Upper lobe of right lung (tissue), 1 donor: ENCODE measurements around the gene CFHR4. TPM values are rescaled to one million over a fixed set of nuclear protein-coding genes. Genes with fewer than 3 reads are reported as not detected.
A peak's percentile ranks its signal among the peaks of the same experiment; 100 is the strongest.
"Not testable (repeated sequence)": the region's sequence is repeated elsewhere in the genome, so short reads cannot be mapped to it uniquely, and the experiment has no call there.

Experiments
- ATAC-seq: fragments of 200-7000 bp; cut with Tn5 transposase; one replicate; pipeline ENCODE4 v1.9.1; 2020; ENCODE audit warnings: mild to moderate bottlenecking, moderate library complexity
- DNase-seq: peaks from one replicate; pipeline ENCODE4 v3.0.0-alpha.2; 2020
- H3K27ac ChIP-seq: fragments of 200-600 bp; one replicate; pipeline ENCODE4 v1.8.0; 2022
- H3K27me3 ChIP-seq: fragments of 200-600 bp; one replicate; pipeline ENCODE4 v1.8.0; 2022; ENCODE audit warnings: mild to moderate bottlenecking
- H3K36me3 ChIP-seq: fragments of 200-600 bp; one replicate; pipeline ENCODE4 v1.8.0; 2022
- H3K4me1 ChIP-seq: fragments of 200-600 bp; one replicate; pipeline ENCODE4 v1.8.0; 2022
- H3K4me3 ChIP-seq: fragments of 200-600 bp; one replicate; pipeline ENCODE4 v1.8.0; 2022; ENCODE audit warnings: mild to moderate bottlenecking
- H3K9me3 ChIP-seq: fragments of 200-600 bp; one replicate; pipeline ENCODE4 v1.8.0; 2022
- intact Hi-C: fragments of 100-400 bp; cut with DNase I; formaldehyde crosslinking; loops from one replicate; pipeline ENCODE4 v1.11.0; 2022
- total RNA-seq: library from RNA; stranded (reverse); fragmentation: NEBNext Ultra II Directional; extraction: Animal tissue kit (Norgen Biotek cat#: 25700); gene quantifications from one replicate; pipeline ENCODE4 v1.2.1, GENCODE V29; 2021
- TF ChIP-seq, protein P1 (sequence below): fragments of 200-600 bp; IDR thresholded peaks from one replicate; pipeline ENCODE4 v1.8.0; 2022; ENCODE audit warnings: antibody characterized with exemption
- donor health status: DM: no; HTN: yes; CAD: no; lungs with severe emphysema.

CFHR4 gene
- total RNA-seq, 1 donor from 2014 or later, result not detected

DNA sequence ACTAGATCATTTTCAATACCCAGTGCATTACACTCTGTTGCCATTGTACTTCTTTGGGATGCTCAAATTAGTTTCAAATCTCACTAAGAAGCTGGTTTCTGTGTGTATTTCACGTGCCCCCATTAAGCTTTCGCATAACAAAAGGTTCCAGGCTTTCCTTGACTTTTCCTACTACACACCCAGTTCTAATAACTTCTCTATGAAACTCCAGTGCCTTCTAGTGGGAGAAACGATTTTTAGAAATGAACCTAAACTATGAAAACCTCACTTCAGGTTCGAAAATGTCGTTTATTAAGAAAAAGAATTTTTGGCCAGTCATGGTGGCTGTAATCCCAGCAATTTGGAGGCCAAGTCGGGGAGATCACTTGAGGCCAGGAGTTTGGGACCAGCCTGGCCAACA, 2.8 kb downstream of the CFHR4 start:
- intact Hi-C loops, result no loop called here
- H3K4me3 ChIP-seq, result no peak overlapping the region
- H3K27ac ChIP-seq, result no peak overlapping the region
- no peaks in the 10 kb centered on the region for H3K36me3 ChIP-seq
- TF ChIP-seq, protein P1, sequence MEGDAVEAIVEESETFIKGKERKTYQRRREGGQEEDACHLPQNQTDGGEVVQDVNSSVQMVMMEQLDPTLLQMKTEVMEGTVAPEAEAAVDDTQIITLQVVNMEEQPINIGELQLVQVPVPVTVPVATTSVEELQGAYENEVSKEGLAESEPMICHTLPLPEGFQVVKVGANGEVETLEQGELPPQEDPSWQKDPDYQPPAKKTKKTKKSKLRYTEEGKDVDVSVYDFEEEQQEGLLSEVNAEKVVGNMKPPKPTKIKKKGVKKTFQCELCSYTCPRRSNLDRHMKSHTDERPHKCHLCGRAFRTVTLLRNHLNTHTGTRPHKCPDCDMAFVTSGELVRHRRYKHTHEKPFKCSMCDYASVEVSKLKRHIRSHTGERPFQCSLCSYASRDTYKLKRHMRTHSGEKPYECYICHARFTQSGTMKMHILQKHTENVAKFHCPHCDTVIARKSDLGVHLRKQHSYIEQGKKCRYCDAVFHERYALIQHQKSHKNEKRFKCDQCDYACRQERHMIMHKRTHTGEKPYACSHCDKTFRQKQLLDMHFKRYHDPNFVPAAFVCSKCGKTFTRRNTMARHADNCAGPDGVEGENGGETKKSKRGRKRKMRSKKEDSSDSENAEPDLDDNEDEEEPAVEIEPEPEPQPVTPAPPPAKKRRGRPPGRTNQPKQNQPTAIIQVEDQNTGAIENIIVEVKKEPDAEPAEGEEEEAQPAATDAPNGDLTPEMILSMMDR, result no peak
- no peaks in the 10 kb centered on the region for H3K27me3 ChIP-seq
- ATAC-seq (no peak), DNase-seq (no peak)
- no peaks in the 10 kb centered on the region for H3K4me1 ChIP-seq
- no peaks in the 10 kb centered on the region for H3K9me3 ChIP-seq

DNA sequence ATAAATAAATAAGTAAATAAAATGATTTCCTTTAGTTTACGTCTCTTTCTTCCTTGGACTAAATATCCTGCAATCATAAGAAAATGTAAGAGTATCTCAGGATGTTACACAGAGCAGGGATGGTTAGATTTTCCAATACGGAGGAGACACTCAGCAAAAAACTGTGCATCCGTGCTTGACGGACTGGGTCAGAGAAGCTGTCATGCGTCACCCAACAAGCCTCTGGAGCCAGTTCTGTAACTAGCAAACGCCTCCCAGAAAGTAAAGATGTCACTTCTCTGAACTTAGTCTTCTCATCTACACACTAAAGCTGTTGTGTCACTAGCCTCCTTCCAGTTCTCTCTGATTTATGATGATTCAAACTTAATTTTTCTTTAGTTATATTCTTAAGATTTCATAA, 3.4 kb downstream of the CFHR4 start:
- TF ChIP-seq, protein P1, result no peak
- H3K36me3 ChIP-seq, result no peaks in the 10 kb centered on the region
- no peak for DNase-seq
- H3K27me3 ChIP-seq, result no peaks in the 10 kb centered on the region
- H3K4me1 ChIP-seq, result no peaks in the 10 kb centered on the region
- intact Hi-C loops, result no loop called here
- H3K9me3 ChIP-seq, result no peaks in the 10 kb centered on the region
- no peak overlapping the region for H3K4me3 ChIP-seq
- no peak overlapping the region for H3K27ac ChIP-seq
- ATAC-seq, result no peak

DNA sequence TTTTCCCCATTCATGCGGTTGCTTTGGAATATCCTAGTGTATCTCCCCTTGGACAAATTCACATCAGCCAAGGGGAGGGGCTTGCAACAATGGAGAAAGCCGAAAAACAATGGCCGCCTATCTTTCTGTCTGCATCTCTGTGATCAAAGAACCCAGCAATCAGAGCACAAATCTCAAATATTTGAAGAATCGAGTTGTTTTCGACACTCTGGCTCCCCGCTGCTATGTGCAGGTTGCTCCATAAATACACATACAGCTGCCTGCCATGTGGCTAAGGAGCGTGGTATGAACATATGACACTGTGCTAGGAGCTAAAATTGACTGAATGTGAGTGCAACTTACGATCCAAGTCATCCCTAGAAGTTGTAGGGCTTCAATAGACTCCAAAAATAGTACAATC, 8.5 kb downstream of the CFHR4 start:
- H3K4me3 ChIP-seq, result no peak overlapping the region
- H3K36me3 ChIP-seq, result no peaks in the 10 kb centered on the region
- TF ChIP-seq, protein P1, result no peak
- DNase-seq, result no peak
- no peaks in the 10 kb centered on the region for H3K9me3 ChIP-seq
- H3K4me1 ChIP-seq, result no peaks in the 10 kb centered on the region
- no peak for ATAC-seq
- no peak overlapping the region for H3K27ac ChIP-seq
- peaks cover 5% of the 10 kb centered on the region for H3K27me3 ChIP-seq
- intact Hi-C loops, result no loop called here

DNA sequence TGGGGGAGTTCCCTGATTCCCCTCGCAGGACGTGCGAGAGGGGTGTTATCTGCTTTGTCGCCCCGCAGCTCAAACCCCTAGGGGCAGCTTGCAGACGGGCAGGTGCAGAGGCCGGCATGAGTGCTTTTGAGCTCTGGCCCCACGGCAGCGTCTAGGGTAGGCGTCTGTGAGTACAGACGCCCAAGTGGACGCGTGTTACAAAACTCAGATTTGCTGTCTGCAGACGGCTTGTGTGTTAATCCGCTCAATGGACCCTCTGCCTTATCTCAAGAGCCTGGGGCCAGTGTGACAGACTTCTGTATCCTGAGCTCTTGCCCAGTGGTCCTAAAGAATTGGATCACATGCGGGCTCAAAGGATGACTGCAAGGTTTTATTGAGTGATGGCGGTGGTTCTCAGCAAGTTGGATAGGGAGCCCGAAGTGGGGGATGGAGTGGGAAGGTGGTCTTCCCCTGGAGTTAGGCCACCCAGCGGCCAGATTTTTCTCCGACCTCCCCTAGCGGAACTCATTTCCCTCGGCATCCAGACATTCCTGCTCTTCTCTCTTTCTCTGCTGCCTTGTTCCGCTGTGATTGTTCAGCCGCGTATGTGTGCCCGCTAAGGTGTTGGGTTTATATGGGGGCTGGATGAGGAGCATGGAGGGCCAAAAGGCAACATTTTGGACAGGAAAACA, 9.4 kb downstream of the CFHR4 start:
- Histone ChIP-seq H3K36me3 (no peaks in the 10 kb centered on the region), H3K4me1 (no peaks in the 10 kb centered on the region), H3K27ac (no peak overlapping the region), H3K27me3 (peaks cover 5% of the 10 kb centered on the region), H3K4me3 (no peak overlapping the region), H3K9me3 (no peaks in the 10 kb centered on the region)
- intact Hi-C loops, result no loop called here
- ATAC-seq (peak; percentile 38), DNase-seq (peak; percentile 62)
- TF ChIP-seq, protein P1, result no peak

DNA sequence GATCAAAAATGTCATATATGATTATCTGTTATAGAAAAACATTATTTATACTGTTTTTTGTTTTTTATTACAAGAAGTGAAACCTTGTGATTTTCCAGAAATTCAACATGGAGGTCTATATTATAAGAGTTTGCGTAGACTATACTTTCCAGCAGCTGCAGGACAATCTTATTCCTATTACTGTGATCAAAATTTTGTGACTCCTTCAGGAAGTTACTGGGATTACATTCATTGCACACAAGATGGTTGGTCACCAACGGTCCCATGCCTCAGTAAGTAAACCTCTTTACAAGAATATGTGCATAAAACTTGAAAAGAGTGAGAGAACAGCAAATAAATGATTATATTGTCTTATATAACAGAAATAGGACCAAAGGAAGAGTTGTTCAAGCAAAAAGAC, 14.5 kb downstream of the CFHR4 start:
- no peaks in the 10 kb centered on the region for H3K9me3 ChIP-seq
- DNase-seq (no peak), ATAC-seq (no peak)
- no peak overlapping the region for H3K4me3 ChIP-seq
- intact Hi-C loops, result no loop called here
- no peaks in the 10 kb centered on the region for H3K36me3 ChIP-seq
- H3K4me1 ChIP-seq, result no peaks in the 10 kb centered on the region
- H3K27me3 ChIP-seq, result peaks cover 5% of the 10 kb centered on the region
- no peak overlapping the region for H3K27ac ChIP-seq
- TF ChIP-seq, protein P1, result no peak

DNA sequence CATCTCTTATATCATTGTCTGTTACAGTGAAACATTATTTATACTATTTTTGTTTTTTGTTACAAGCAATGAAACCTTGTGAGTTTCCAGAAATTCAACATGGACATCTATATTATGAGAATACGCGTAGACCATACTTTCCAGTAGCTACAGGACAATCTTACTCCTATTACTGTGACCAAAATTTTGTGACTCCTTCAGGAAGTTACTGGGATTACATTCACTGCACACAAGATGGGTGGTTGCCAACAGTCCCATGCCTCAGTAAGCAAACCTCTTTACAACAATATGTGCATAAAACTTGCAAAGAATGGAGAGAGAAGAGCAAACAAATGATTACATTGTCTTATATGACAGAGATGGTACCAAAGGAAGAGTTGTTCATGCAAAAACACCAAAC, 22.4 kb downstream of the CFHR4 start:
- intact Hi-C loops, result no loop called here
- TF ChIP-seq, protein P1, result no peak
- no peak for DNase-seq

DNA sequence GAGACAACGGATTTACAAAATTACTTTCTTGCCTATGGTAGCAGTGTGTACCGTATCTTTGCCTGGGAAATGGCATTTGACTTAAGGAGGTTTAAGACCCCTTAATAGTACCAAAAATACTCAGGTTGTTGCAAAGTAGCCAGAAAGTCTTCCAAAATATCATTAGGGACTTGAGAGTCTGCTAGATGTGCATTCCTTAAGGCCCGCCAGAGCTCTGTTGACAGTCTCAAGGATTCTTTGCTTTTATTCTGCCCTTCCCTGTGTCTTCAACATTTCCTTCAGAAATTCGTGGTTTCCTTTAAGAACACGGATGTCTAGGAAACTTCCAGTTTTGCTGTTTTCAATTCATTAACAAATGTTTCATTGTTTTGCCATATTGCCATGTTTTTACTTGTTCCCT, 24.4 kb downstream of the CFHR4 start:
- H3K4me3 ChIP-seq, ATAC-seq, intact Hi-C loops, H3K27ac ChIP-seq, H3K27me3 ChIP-seq, H3K36me3 ChIP-seq, H3K9me3 ChIP-seq, DNase-seq, H3K4me1 ChIP-seq: not testable (repeated sequence)

More for the DNA sequence above, 22.4 kb downstream of the CFHR4 start:
- no peak for ATAC-seq
- Histone ChIP-seq H3K9me3 (no peaks in the 10 kb centered on the region), H3K36me3 (no peaks in the 10 kb centered on the region), H3K27me3 (no peaks in the 10 kb centered on the region), H3K4me3 (no peak overlapping the region), H3K27ac (no peak overlapping the region), H3K4me1 (no peaks in the 10 kb centered on the region)

DNA sequence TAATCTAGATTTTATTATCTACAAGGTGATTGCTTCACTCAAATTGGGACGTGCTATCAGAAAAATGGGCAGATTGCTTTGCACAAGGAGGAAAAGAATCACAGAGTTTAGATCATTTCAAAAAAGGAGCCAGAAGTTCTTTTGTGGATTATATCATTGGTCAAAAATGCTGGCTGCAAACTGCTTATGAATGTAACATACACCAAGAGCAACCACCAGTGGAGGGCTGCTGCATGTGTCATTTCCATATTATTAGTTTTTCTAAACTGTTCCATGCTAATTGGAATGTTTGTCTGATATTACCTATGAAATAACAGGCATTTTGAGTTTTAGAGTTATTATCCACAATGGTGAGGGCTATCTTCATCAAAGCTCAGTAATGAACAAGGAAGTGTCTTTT, 39.0 kb downstream of the CFHR4 start:
- ATAC-seq, H3K4me1 ChIP-seq, H3K9me3 ChIP-seq, H3K4me3 ChIP-seq, H3K27me3 ChIP-seq, H3K27ac ChIP-seq, H3K36me3 ChIP-seq, DNase-seq, intact Hi-C loops: not testable (repeated sequence)

DNA sequence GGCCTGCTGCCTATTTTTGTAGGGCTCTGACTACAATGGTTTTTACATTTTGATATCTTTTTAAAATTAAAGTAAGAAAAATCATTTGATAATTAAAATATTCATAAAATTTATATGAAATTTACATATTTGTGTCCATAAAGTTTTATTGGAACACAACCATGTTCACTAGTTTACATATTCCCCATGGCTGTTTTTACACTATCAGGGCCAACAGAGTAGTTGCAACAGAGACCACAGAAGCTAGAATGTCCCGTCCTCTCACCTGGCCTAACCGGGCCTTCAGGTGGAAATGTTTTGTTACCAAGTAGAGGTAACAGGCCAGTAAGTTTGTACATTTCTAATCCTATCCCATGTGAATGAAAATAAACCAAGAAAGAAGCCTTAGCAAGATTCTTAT, 45.0 kb downstream of the CFHR4 start:
- H3K9me3 ChIP-seq, H3K36me3 ChIP-seq, H3K4me1 ChIP-seq, ATAC-seq, H3K27me3 ChIP-seq, DNase-seq, H3K4me3 ChIP-seq, H3K27ac ChIP-seq, intact Hi-C loops: not testable (repeated sequence)
